HEK293T (cell line): ENCODE results near the gene NME2.
"Not testable (repeated sequence)": the region's sequence is repeated elsewhere in the genome, so short reads cannot be mapped to it uniquely, and the experiment has no call there.

Experiments
- CTCF ChIA-PET: fragments of 350-600 bp; formaldehyde crosslinking; extraction: SDS; loops from one replicate; lab custom pipeline; 2021; ENCODE audit warnings: antibody characterized with exemption, inconsistent platforms; lab: Yijun Ruan, JAX
- POLR2A ChIA-PET: fragments of 350-600 bp; formaldehyde crosslinking; extraction: SDS; loops from one replicate; lab custom pipeline; 2020; ENCODE audit warnings: antibody characterized with exemption, inconsistent platforms; lab: Yijun Ruan, JAX
- DNase-seq: peaks from one replicate; pipeline ENCODE4 v3.0.0; 2012; ENCODE audit warnings: mixed read lengths; ENCODE audit errors: extremely low spot score
- ARNT ChIP-seq: fragments of 450-650 bp; IDR thresholded peaks from 2 replicates; pipeline ENCODE4 v1.6.1; 2017; ENCODE audit warnings: mild to moderate bottlenecking
- BHLHE40 ChIP-seq: fragments of 450-650 bp; IDR thresholded peaks from 2 replicates; pipeline ENCODE4 v1.6.1; 2016; ENCODE audit warnings: mild to moderate bottlenecking, moderate library complexity, borderline replicate concordance
- CTBP1 ChIP-seq: fragments of 450-650 bp; IDR thresholded peaks from 2 replicates; pipeline ENCODE4 v1.6.1; 2016; ENCODE audit warnings: borderline replicate concordance
- ELF4 ChIP-seq: fragments of 450-650 bp; IDR thresholded peaks from 2 replicates; pipeline ENCODE4 v1.6.1; 2017; ENCODE audit warnings: antibody characterized with exemption
- FOXA1 ChIP-seq: fragments of 450-650 bp; IDR thresholded peaks from 2 replicates; pipeline ENCODE4 v1.6.1; 2016; ENCODE audit warnings: mild to moderate bottlenecking
- FOXK2 ChIP-seq: fragments of 450-650 bp; IDR thresholded peaks from 2 replicates; pipeline ENCODE4 v1.6.1; 2016; ENCODE audit warnings: mild to moderate bottlenecking
- FOXM1 ChIP-seq: fragments of 450-650 bp; IDR thresholded peaks from 2 replicates; pipeline ENCODE4 v1.6.1; 2017; ENCODE audit warnings: mild to moderate bottlenecking, borderline replicate concordance
- HDGF ChIP-seq: fragments of 450-650 bp; IDR thresholded peaks from 2 replicates; pipeline ENCODE4 v1.6.1; 2017; ENCODE audit warnings: antibody characterized with exemption, borderline replicate concordance
- L3MBTL2 ChIP-seq: fragments of 450-650 bp; conservative IDR thresholded peaks from 2 replicates; pipeline ENCODE4 v1.6.1; 2016; ENCODE audit warnings: mild to moderate bottlenecking
- LEF1 ChIP-seq: fragments of 450-650 bp; IDR thresholded peaks from 2 replicates; pipeline ENCODE4 v1.6.1; 2017; ENCODE audit warnings: mild to moderate bottlenecking, borderline replicate concordance
- NFRKB ChIP-seq: fragments of 450-650 bp; IDR thresholded peaks from 2 replicates; pipeline ENCODE4 v1.6.1; 2016; ENCODE audit warnings: mild to moderate bottlenecking, moderate library complexity
- SP1 ChIP-seq: fragments of 450-650 bp; IDR thresholded peaks from 2 replicates; pipeline ENCODE4 v1.6.1; 2017
- SUZ12 ChIP-seq: fragments of 450-650 bp; IDR thresholded peaks from 2 replicates; pipeline ENCODE4 v1.6.1; 2016; ENCODE audit warnings: mild to moderate bottlenecking
- TARDBP ChIP-seq: fragments of 450-650 bp; IDR thresholded peaks from 2 replicates; pipeline ENCODE4 v1.6.1; 2016
- ZNF384 ChIP-seq: fragments of 450-650 bp; IDR thresholded peaks from 2 replicates; pipeline ENCODE4 v1.6.1; 2016
- TF ChIP-seq, protein P1 (sequence below): fragments of 450-650 bp; IDR thresholded peaks from 2 replicates; pipeline ENCODE4 v1.6.1; 2016

NME2 gene

DNA sequence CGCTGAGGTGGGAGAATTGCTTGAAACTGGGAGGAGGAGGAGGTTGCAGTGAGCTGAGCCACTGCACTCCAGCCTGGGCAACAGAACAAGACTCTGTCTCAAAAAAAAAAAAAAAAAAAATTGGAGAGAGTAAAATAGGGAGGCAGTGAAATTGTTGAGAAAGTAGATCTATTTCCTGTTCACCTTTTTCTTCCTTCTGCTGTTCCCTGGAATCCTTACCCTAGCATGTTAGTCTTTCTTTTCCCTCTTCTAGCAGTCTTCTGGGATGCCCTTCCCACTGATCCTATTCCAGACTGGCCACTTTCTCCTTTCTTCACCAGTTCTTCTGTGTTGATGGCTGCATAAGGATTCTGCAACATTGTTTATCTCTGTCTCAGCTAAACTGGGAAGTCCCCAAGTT lies 3.1 kb downstream of the NME2 start:
- ChIA-PET POLR2A (no interaction called here), CTCF (no interaction called here)
- DNase-seq, result no peak
- TF ChIP-seq LEF1 (no peak), ARNT (no peak), FOXK2 (no peak), L3MBTL2 (no peak), TARDBP (no peak), CTBP1 (no peak)

GRCh38 chr17:51170736-51171135 lies 4.5 kb downstream of the NME2 start:
- no peak for DNase-seq
- TF ChIP-seq SP1, result no peak
- TF ChIP-seq L3MBTL2, result no peak
- no peak for TF ChIP-seq ZNF384
- TF ChIP-seq SUZ12, result no peak
- TF ChIP-seq HDGF, result no peak
- no peak for TF ChIP-seq FOXM1
- TF ChIP-seq ELF4, result no peak
- no peak for TF ChIP-seq NFRKB
- no peak for TF ChIP-seq FOXA1
- no peak for TF ChIP-seq TARDBP
- TF ChIP-seq CTBP1, result no peak
- no peak for TF ChIP-seq ARNT
- no peak for TF ChIP-seq FOXK2
- TF ChIP-seq, protein P1, sequence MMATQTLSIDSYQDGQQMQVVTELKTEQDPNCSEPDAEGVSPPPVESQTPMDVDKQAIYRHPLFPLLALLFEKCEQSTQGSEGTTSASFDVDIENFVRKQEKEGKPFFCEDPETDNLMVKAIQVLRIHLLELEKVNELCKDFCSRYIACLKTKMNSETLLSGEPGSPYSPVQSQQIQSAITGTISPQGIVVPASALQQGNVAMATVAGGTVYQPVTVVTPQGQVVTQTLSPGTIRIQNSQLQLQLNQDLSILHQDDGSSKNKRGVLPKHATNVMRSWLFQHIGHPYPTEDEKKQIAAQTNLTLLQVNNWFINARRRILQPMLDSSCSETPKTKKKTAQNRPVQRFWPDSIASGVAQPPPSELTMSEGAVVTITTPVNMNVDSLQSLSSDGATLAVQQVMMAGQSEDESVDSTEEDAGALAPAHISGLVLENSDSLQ, result no peak
- no peak for TF ChIP-seq LEF1
- TF ChIP-seq BHLHE40, result no peak
- ChIA-PET POLR2A (interaction anchor here (1.1 kb wide), 1 partner anchor 17 kb away, joined by 4 read pairs; no protein-coding TSS in a partner anchor), CTCF (interaction anchor here (0.7 kb wide), 1 partner anchor 7 kb away, joined by 3 read pairs; no protein-coding TSS in a partner anchor)

GRCh38 chr17:51172030-51172429 lies 5.8 kb downstream of the NME2 start:
- POLR2A ChIA-PET, result interaction anchor here (1.0 kb wide), 1 partner anchor 50 kb away, joined by 3 read pairs; no protein-coding TSS in a partner anchor
- DNase-seq, CTCF ChIA-PET: not testable (repeated sequence)

GRCh38 chr17:51180486-51180885 lies 14.3 kb downstream of the NME2 start:
- TF ChIP-seq TARDBP, result no peak
- no peak for TF ChIP-seq FOXA1
- no peak for TF ChIP-seq HDGF
- TF ChIP-seq L3MBTL2, result no peak
- TF ChIP-seq ZNF384, result no peak
- TF ChIP-seq FOXK2, result no peak
- no peak for TF ChIP-seq FOXM1
- TF ChIP-seq ELF4, result no peak
- no peak for TF ChIP-seq NFRKB
- TF ChIP-seq CTBP1, result no peak
- TF ChIP-seq BHLHE40, result no peak
- no peak for TF ChIP-seq ARNT
- TF ChIP-seq LEF1, result no peak
- TF ChIP-seq, protein P1, result no peak
- no peak for TF ChIP-seq SP1
- no peak for TF ChIP-seq SUZ12
- no peak for DNase-seq
- POLR2A ChIA-PET, result interaction anchor here (1.2 kb wide), 1 partner anchor 15 kb away, joined by 4 read pairs; the partner anchor contains the start of gene NME2
- CTCF ChIA-PET, result no interaction called here

GRCh38 chr17:51184124-51184523 lies 17.9 kb downstream of the NME2 start:
- no peak for DNase-seq
- ChIA-PET POLR2A (no interaction called here), CTCF (no interaction called here)
- TF ChIP-seq L3MBTL2, result no peak
- TF ChIP-seq FOXK2, result no peak
- TF ChIP-seq BHLHE40, result no peak
- no peak for TF ChIP-seq FOXA1
- TF ChIP-seq, protein P1, result no peak
- TF ChIP-seq LEF1, result no peak
- TF ChIP-seq NFRKB, result no peak
- TF ChIP-seq TARDBP, result no peak
- no peak for TF ChIP-seq HDGF
- TF ChIP-seq ELF4, result no peak
- TF ChIP-seq FOXM1, result no peak
- no peak for TF ChIP-seq SP1
- no peak for TF ChIP-seq ZNF384
- no peak for TF ChIP-seq SUZ12
- TF ChIP-seq CTBP1, result no peak
- no peak for TF ChIP-seq ARNT

- ChIA-PET POLR2A (no interaction called here), CTCF (interaction anchor here (0.6 kb wide), 1 partner anchor 30 kb away, joined by 5 read pairs; no protein-coding TSS in a partner anchor)
- TF ChIP-seq SP1, result no peak
- no peak for TF ChIP-seq LEF1
- no peak for TF ChIP-seq ARNT
- TF ChIP-seq CTBP1, result no peak
- no peak for TF ChIP-seq BHLHE40
- TF ChIP-seq TARDBP, result no peak
- no peak for TF ChIP-seq L3MBTL2
- no peak for TF ChIP-seq NFRKB
- TF ChIP-seq ELF4, result no peak
- TF ChIP-seq, protein P1, result no peak
- no peak for TF ChIP-seq HDGF
- TF ChIP-seq FOXM1, result no peak
- TF ChIP-seq ZNF384, result no peak
- TF ChIP-seq FOXK2, result no peak
- no peak for TF ChIP-seq SUZ12
- TF ChIP-seq FOXA1, result no peak
- DNase-seq, result no peak
These were observed 19.6 kb downstream of the NME2 start for GRCh38 chr17:51185763-51186332.
